HEK293T (cell line): Measurements from ENCODE around the gene SETD2.

Source experiments
- ARNT ChIP-seq: fragments of 450-650 bp; IDR thresholded peaks from 2 replicates; pipeline ENCODE4 v1.6.1; 2017; ENCODE audit warnings: mild to moderate bottlenecking
- BHLHE40 ChIP-seq: fragments of 450-650 bp; IDR thresholded peaks from 2 replicates; pipeline ENCODE4 v1.6.1; 2016; ENCODE audit warnings: mild to moderate bottlenecking, moderate library complexity, borderline replicate concordance
- CTBP1 ChIP-seq: fragments of 450-650 bp; IDR thresholded peaks from 2 replicates; pipeline ENCODE4 v1.6.1; 2016; ENCODE audit warnings: borderline replicate concordance
- ELF4 ChIP-seq: fragments of 450-650 bp; IDR thresholded peaks from 2 replicates; pipeline ENCODE4 v1.6.1; 2017; ENCODE audit warnings: antibody characterized with exemption
- FOXM1 ChIP-seq: fragments of 450-650 bp; IDR thresholded peaks from 2 replicates; pipeline ENCODE4 v1.6.1; 2017; ENCODE audit warnings: mild to moderate bottlenecking, borderline replicate concordance
- HDGF ChIP-seq: fragments of 450-650 bp; IDR thresholded peaks from 2 replicates; pipeline ENCODE4 v1.6.1; 2017; ENCODE audit warnings: antibody characterized with exemption, borderline replicate concordance
- ZNF384 ChIP-seq: fragments of 450-650 bp; IDR thresholded peaks from 2 replicates; pipeline ENCODE4 v1.6.1; 2016

GRCh38 chr3:47151836-47152235 lies 12.1 kb downstream of the SETD2 start:
- no peak for TF ChIP-seq FOXM1
- TF ChIP-seq ARNT: no peak
- TF ChIP-seq CTBP1: no peak
- TF ChIP-seq HDGF: no peak
- TF ChIP-seq ELF4: no peak
- no peak for TF ChIP-seq BHLHE40
- TF ChIP-seq ZNF384: no peak
